Motor neuron (in vitro differentiated cells): ENCODE data around the gene SPARCL1. TPM values are rescaled to one million over a fixed set of nuclear protein-coding genes. Genes with fewer than 3 reads are reported as not detected.
"Not testable (repeated sequence)": the region's sequence is repeated elsewhere in the genome, so short reads cannot be mapped to it uniquely, and the experiment has no call there.

ENCODE experiments used
- ATAC-seq, 8 experiments: fragments of 200-7000 bp; cut with Tn5 transposase; replicated peaks in 6 of 8; 2 replicates each; pipeline ENCODE4 v1.8.0; 2021; ENCODE audit warnings: mild to moderate bottlenecking in 8 of 8, moderate library complexity in 8 of 8
- H3K27ac ChIP-seq, 2 donors: fragments of 250-450 bp; sonication (Bioruptor Pico); 2 replicates each; pipeline ENCODE4 v1.9.0; 2021; ENCODE audit warnings: antibody characterized with exemption in 2 of 2, mild to moderate bottlenecking in 2 of 2, moderate library complexity in 1 of 2
- H3K4me1 ChIP-seq, 2 donors: fragments of 250-450 bp; sonication (Bioruptor Pico); replicated peaks in 1 of 2; 2 replicates each; pipeline ENCODE4 v1.6.1; 2021; ENCODE audit warnings: antibody characterized with exemption in 2 of 2, mild to moderate bottlenecking in 2 of 2, moderate library complexity in 1 of 2
- H3K4me3 ChIP-seq, 5 donors: fragments of 250-450 bp; sonication (Bioruptor Pico); 2 replicates each; pipeline ENCODE4 v1.9.0; 2021; ENCODE audit warnings: antibody characterized with exemption in 5 of 5, mild to moderate bottlenecking in 5 of 5, moderate library complexity in 4 of 5
- WGBS, 10 experiments: fragments of 450-650 bp; shearing (Covaris generic); methylation state at CpG; one replicate each; pipeline ENCODE4 v1.0.0; 2022; 5-methylcytosine and 5-hydroxymethylcytosine counted together
- in situ Hi-C, 9 experiments: fragments of 400-800 bp; cut with MboI; loops; one replicate each; pipeline ENCODE4 v1.15.0; 2021; ENCODE audit warnings: low sequenced_read_pairs in 9 of 9, low pct_unique_long_range_greater_than_20kb in 2 of 9; ENCODE audit not compliant: unreplicated experiment in 9 of 9
- total RNA-seq, 8 experiments: library from RNA; unstranded; fragments of 300-600 nt; gene quantifications; 2 replicates each; pipeline versions ENCODE4 v1.2.3 to v1.2.4, GENCODE V29; 2022

Gene SPARCL1
- total RNA-seq, 8 experiments from 2014 or later, result 0.36 to 473 (median 7.8) TPM

- Histone ChIP-seq H3K27ac (no peak overlapping the region), H3K4me3 (no peak overlapping the region), H3K4me1 (peaks cover 0 to 2% of the 10 kb centered on the region in 2 donors)
- in situ Hi-C loops, result no loop called here
- ATAC-seq, result no peak
- WGBS, 10 experiments, result 57 to 100% (median 76%) methylated on average over 1 to 2 of the region's 2 CpGs; no CpG with 5 or more reads in 3 of the 10 experiments
Measured at GRCh38 chr4:87491436-87491835, 37.7 kb downstream of the SPARCL1 start.

GRCh38 chr4:87490664-87491369 lies 38.4 kb downstream of the SPARCL1 start:
- no peak overlapping the region for H3K27ac ChIP-seq
- 19 to 50% (median 40%) methylated on average over 1 of the region's 1 CpG; no CpG with 5 or more reads in 7 of the 10 experiments for WGBS, 10 experiments
- in situ Hi-C loops, result no loop called here
- peak in 1 of 8 experiments; percentile 45 for ATAC-seq
- H3K4me3 ChIP-seq, result no peak overlapping the region
- H3K4me1 ChIP-seq, result peaks cover 0 to 2% of the 10 kb centered on the region in 2 donors

GRCh38 chr4:87489678-87490077 lies 39.5 kb downstream of the SPARCL1 start:
- WGBS, 10 experiments, result 14 to 91% (median 73%) methylated on average over 1 to 2 of the region's 2 CpGs; no CpG with 5 or more reads in 2 of the 10 experiments
- H3K4me3 ChIP-seq, result no peak overlapping the region
- peaks cover 0 to 2% of the 10 kb centered on the region in 2 donors for H3K4me1 ChIP-seq
- no peak overlapping the region for H3K27ac ChIP-seq
- in situ Hi-C loops, result no loop called here
- ATAC-seq, result no peak

- H3K27ac ChIP-seq, in situ Hi-C loops, H3K4me3 ChIP-seq, ATAC-seq, H3K4me1 ChIP-seq: not testable (repeated sequence)
- 79 to 100% (median 95%) methylated on average over 1 to 4 of the region's 4 CpGs; no CpG with 5 or more reads in 7 of the 10 experiments for WGBS, 10 experiments
Measured at GRCh38 chr4:87488666-87489065, 40.5 kb downstream of the SPARCL1 start.

- in situ Hi-C loops, H3K27ac ChIP-seq: not testable (repeated sequence)
Measured at GRCh38 chr4:87483247-87483646, 45.9 kb downstream of the SPARCL1 start.

GRCh38 chr4:87481377-87481776 lies 47.8 kb downstream of the SPARCL1 start:
- no peak overlapping the region for H3K4me3 ChIP-seq
- in situ Hi-C loops, result no loop called here
- ATAC-seq, result peak in 1 of 8 experiments; percentile 92
- H3K27ac ChIP-seq, result no peak overlapping the region
- no peaks in the 10 kb centered on the region for H3K4me1 ChIP-seq

More at GRCh38 chr4:87483247-87483646, 45.9 kb downstream of the SPARCL1 start:
- not testable (repeated sequence) for H3K4me1 ChIP-seq, ATAC-seq, H3K4me3 ChIP-seq

GRCh38 chr4:87478732-87479250 lies 50.4 kb downstream of the SPARCL1 start:
- Histone ChIP-seq H3K4me3 (no peak overlapping the region), H3K4me1 (no peaks in the 10 kb centered on the region), H3K27ac (no peak overlapping the region)
- 50 to 80% (median 80%) methylated on average over 1 of the region's 1 CpG; no CpG with 5 or more reads in 7 of the 10 experiments for WGBS, 10 experiments
- in situ Hi-C loops, result loop anchor here in 1 of 9 experiments (10.0 kb wide), 1 partner anchor 104 kb away; no protein-coding TSS in a partner anchor
- no peak for ATAC-seq

GRCh38 chr4:87476934-87477333 lies 52.2 kb downstream of the SPARCL1 start:
- in situ Hi-C loops, result loop anchor here in 1 of 9 experiments (10.0 kb wide), 1 partner anchor 102 kb away; no protein-coding TSS in a partner anchor
- no peak overlapping the region for H3K4me3 ChIP-seq
- peak in 1 of 8 experiments; percentile 35 for ATAC-seq
- no peaks in the 10 kb centered on the region for H3K4me1 ChIP-seq
- H3K27ac ChIP-seq, result no peak overlapping the region
- WGBS, 10 experiments, result 45 to 100% (median 92%) methylated on average over 1 to 3 of the region's 3 CpGs; no CpG with 5 or more reads in 1 of the 10 experiments

GRCh38 chr4:87469390-87469789 lies 59.8 kb downstream of the SPARCL1 start:
- WGBS, 10 experiments, result 77 to 100% (median 85%) methylated on average over 1 to 5 of the region's 6 CpGs; no CpG with 5 or more reads in 2 of the 10 experiments
- ATAC-seq, result no peak

GRCh38 chr4:87465739-87466366 lies 63.3 kb downstream of the SPARCL1 start:
- no peak overlapping the region for H3K27ac ChIP-seq
- 34 to 100% (median 54%) methylated on average over 1 to 7 of the region's 7 CpGs for WGBS, 10 experiments
- in situ Hi-C loops, result loop anchor here in 2 of 9 experiments (25.0 kb wide), 2 partner anchors 104 to 204 kb away; no protein-coding TSS in a partner anchor
- ATAC-seq, result peak in 4 of 8 experiments; percentile 31 to 80 (median 64)
- H3K4me3 ChIP-seq, result no peak overlapping the region
- no peaks in the 10 kb centered on the region for H3K4me1 ChIP-seq

More at GRCh38 chr4:87469390-87469789, 59.8 kb downstream of the SPARCL1 start:
- Histone ChIP-seq H3K4me3 (no peak overlapping the region), H3K27ac (no peak overlapping the region), H3K4me1 (no peaks in the 10 kb centered on the region)
- in situ Hi-C loops, result loop anchor here in 2 of 9 experiments (25.0 kb wide), 2 partner anchors 107 to 207 kb away; no protein-coding TSS in a partner anchor

GRCh38 chr4:87462102-87462501 lies 67.1 kb downstream of the SPARCL1 start:
- in situ Hi-C loops, result loop anchor here in 2 of 9 experiments (25.0 kb wide), 2 partner anchors 100 to 200 kb away; no protein-coding TSS in a partner anchor
- WGBS, 10 experiments, result 44 to 100% (median 85%) methylated on average over 1 to 2 of the region's 2 CpGs
- no peak for ATAC-seq
- Histone ChIP-seq H3K27ac (no peak overlapping the region), H3K4me1 (no peaks in the 10 kb centered on the region), H3K4me3 (no peak overlapping the region)

GRCh38 chr4:87461281-87461700 lies 67.9 kb downstream of the SPARCL1 start:
- ATAC-seq, result no peak
- Histone ChIP-seq H3K27ac (no peak overlapping the region), H3K4me3 (no peak overlapping the region), H3K4me1 (no peaks in the 10 kb centered on the region)
- in situ Hi-C loops, result loop anchor here in 2 of 9 experiments (25.0 kb wide), 2 partner anchors 99 to 199 kb away; no protein-coding TSS in a partner anchor

- H3K27ac ChIP-seq, result no peak overlapping the region
- WGBS, 10 experiments, result 80 to 100% (median 100%) methylated on average over 1 to 4 of the region's 4 CpGs
- H3K4me1 ChIP-seq, result no peaks in the 10 kb centered on the region
- no peak for ATAC-seq
- H3K4me3 ChIP-seq, result no peak overlapping the region
- in situ Hi-C loops, result loop anchor here in 3 of 9 experiments (10.0 to 25.0 kb wide), 3 partner anchors 97 to 197 kb away; no protein-coding TSS in a partner anchor
Measured at GRCh38 chr4:87458913-87459312, 70.3 kb downstream of the SPARCL1 start.
